CD4-positive, alpha-beta T cell (primary cell): ENCODE data around the gene TXNIP. TPM values are rescaled to one million over a fixed set of nuclear protein-coding genes. Genes with fewer than 3 reads are reported as not detected.

Source experiments
- ATAC-seq: fragments of 200-7000 bp; cut with Tn5 transposase; one replicate; pipeline ENCODE4 v1.10.0; 2022; ENCODE audit warnings: mild to moderate bottlenecking; ENCODE audit not compliant: poor library complexity
- CTCF ChIA-PET: fragments of 350-600 bp; sonication (Branson Sonifier 250); formaldehyde crosslinking; loops from one replicate; lab custom pipeline; 2021; ENCODE audit warnings: antibody characterized with exemption, inconsistent platforms; lab: Charles Lee
- POLR2A ChIA-PET: fragments of 350-600 bp; sonication (Branson Sonifier 250); formaldehyde crosslinking; loops from one replicate; lab custom pipeline; 2021; ENCODE audit warnings: antibody characterized with exemption, inconsistent platforms; lab: Charles Lee
- DNase-seq, 14 experiments: peaks; one replicate each; pipeline ENCODE4 v3.0.0-alpha.2; 2013 to 2020; ENCODE audit warnings: mixed read lengths in 2 of 14
- H3K27ac ChIP-seq, 2 donors: one replicate each; pipeline versions ENCODE4 v1.5.1 to v1.7.0; 2013; ENCODE audit warnings: low read length in 2 of 2, low read depth in 1 of 2, mild to moderate bottlenecking in 1 of 2
- H3K27me3 ChIP-seq, 2 experiments: 1 replicate in 1 of 2; 2 replicates in 1 of 2; pipeline versions ENCODE4 v1.6.1 to v1.7.0; 2013; ENCODE audit warnings: low read length in 2 of 2, control low read depth in 1 of 2, mild to moderate bottlenecking in 1 of 2, moderate library complexity in 1 of 2; ENCODE audit not compliant: insufficient read depth in 2 of 2, control insufficient read depth in 1 of 2
- H3K36me3 ChIP-seq: one replicate; pipeline ENCODE4 v1.6.1; 2013; ENCODE audit warnings: low read length, control low read depth; ENCODE audit not compliant: insufficient read depth
- H3K4me1 ChIP-seq: one replicate; pipeline ENCODE4 v1.6.1; 2013; ENCODE audit warnings: low read length, control low read depth; ENCODE audit not compliant: insufficient read depth
- H3K4me3 ChIP-seq: one replicate; pipeline ENCODE4 v1.5.1; 2013; ENCODE audit warnings: mild to moderate bottlenecking, low read length, moderate library complexity
- H3K9me3 ChIP-seq, 2 experiments: 1 replicate in 1 of 2; 2 replicates in 1 of 2; pipeline versions ENCODE4 v1.6.1 to v1.7.0; 2013; ENCODE audit warnings: low read length in 2 of 2, mild to moderate bottlenecking in 2 of 2, control low read depth in 1 of 2, moderate library complexity in 1 of 2; ENCODE audit not compliant: control insufficient read depth in 1 of 2, insufficient read depth in 1 of 2
- H3K27ac Mint-ChIP-seq: one replicate; pipeline ENCODE4 v1.8.0; 2020; ENCODE audit warnings: mixed read lengths
- H3K27me3 Mint-ChIP-seq: one replicate; pipeline ENCODE4 v1.8.0; 2021; ENCODE audit warnings: mixed read lengths
- H3K36me3 Mint-ChIP-seq: one replicate; pipeline ENCODE4 v1.8.0; 2021; ENCODE audit warnings: low read depth, mixed read lengths
- H3K4me1 Mint-ChIP-seq: one replicate; pipeline ENCODE4 v1.8.0; 2021; ENCODE audit warnings: low read depth, mixed read lengths
- H3K4me3 Mint-ChIP-seq: one replicate; pipeline ENCODE4 v1.8.0; 2020; ENCODE audit warnings: mild to moderate bottlenecking, mixed read lengths
- H3K9me3 Mint-ChIP-seq: one replicate; pipeline ENCODE4 v1.8.0; 2020; ENCODE audit warnings: mixed read lengths
- CTCF ChIP-seq: fragments of 200-600 bp; IDR thresholded peaks from one replicate; pipeline ENCODE4 v1.8.0; 2022; ENCODE audit warnings: antibody characterized with exemption, mild to moderate bottlenecking
- intact Hi-C, 2 experiments: fragments of 100-400 bp; cut with DNase I in 1 of 2; cut with micrococcal nuclease in 1 of 2; formaldehyde crosslinking; loops; one replicate each; pipeline versions ENCODE4 v1.15.1 to v1.9.0; 2023 to 2025; cut with DNase I, micrococcal nuclease
- total RNA-seq, 174 experiments: library from RNA in 2 of 174; stranded (reverse) in 2 of 174; gene quantifications; one replicate each; pipeline ENCODE4 v1.2.3 and lab custom pipeline; 2021 to 2026

TXNIP gene
- total RNA-seq, 2 experiments from 2014 or later: 1,317 to 1,358 TPM

GRCh38 chr1:145961425-145962156 lies 34.8 kb downstream of the TXNIP start:
- intact Hi-C loops: loop anchor here in 1 of 2 experiments (5.0 kb wide), 1 partner anchor 36 kb away; the partner anchor contains the start of gene TXNIP
- Mint-ChIP-seq H3K4me1 (peaks cover 67% of the 10 kb centered on the region), H3K27ac (peak overlapping the region; percentile 94), H3K4me3 (peak overlapping the region; percentile 95), H3K27me3 (no peaks in the 10 kb centered on the region), H3K9me3 (no peaks in the 10 kb centered on the region), H3K36me3 (peaks cover 14% of the 10 kb centered on the region)
- H3K27me3 ChIP-seq: no peaks in the 10 kb centered on the region
- H3K27ac ChIP-seq: no peak overlapping the region
- peak in 10 of 14 experiments; percentile 20 to 71 (median 38) for DNase-seq
- ChIA-PET POLR2A (interaction anchor here (0.9 to 6.2 kb wide), 9 partner anchors 18 to 116 kb away, joined by 3 to 154 read pairs (median 44); partner anchors contain the start of genes NUDT17, PEX11B, PIAS3 and RBM8A), CTCF (interaction anchor here (1.8 kb wide), 1 partner anchor 16 kb away, joined by 5 read pairs; no protein-coding TSS in a partner anchor)
- no peaks in the 10 kb centered on the region for H3K9me3 ChIP-seq
- no peak for TF ChIP-seq CTCF
- H3K4me1 ChIP-seq: peaks cover 63% of the 10 kb centered on the region
- no peaks in the 10 kb centered on the region for H3K36me3 ChIP-seq
- H3K4me3 ChIP-seq: peak overlapping the region; percentile 72
- no peak for ATAC-seq

GRCh38 chr1:145961109-145961424 lies 35.3 kb downstream of the TXNIP start:
- DNase-seq (peak in 2 of 14 experiments; percentile 30 to 40), ATAC-seq (no peak)
- Histone ChIP-seq H3K4me1 (peaks cover 62% of the 10 kb centered on the region), H3K9me3 (no peaks in the 10 kb centered on the region), H3K27ac (peak overlapping the region; percentile 25 to 63), H3K36me3 (no peaks in the 10 kb centered on the region), H3K27me3 (no peaks in the 10 kb centered on the region), H3K4me3 (peak overlapping the region; percentile 72)
- no peak for TF ChIP-seq CTCF
- Mint-ChIP-seq H3K9me3 (no peaks in the 10 kb centered on the region), H3K27ac (peak overlapping the region; percentile 87), H3K36me3 (peaks cover 14% of the 10 kb centered on the region), H3K27me3 (no peaks in the 10 kb centered on the region), H3K4me3 (peak overlapping the region; percentile 95), H3K4me1 (peaks cover 72% of the 10 kb centered on the region)
- intact Hi-C loops: loop anchor here in 1 of 2 experiments (5.0 kb wide), 1 partner anchor 36 kb away; the partner anchor contains the start of gene TXNIP
- POLR2A ChIA-PET: interaction anchor here (0.9 to 8.8 kb wide), 7 partner anchors 27 to 102 kb away, joined by 3 to 213 read pairs (median 44); partner anchors contain the start of genes PEX11B, PIAS3 and RBM8A
- CTCF ChIA-PET: interaction anchor here (1.1 to 1.8 kb wide), 2 partner anchors 16 to 34 kb away, joined by 5 to 7 read pairs; partner anchors contain the start of gene RBM8A

GRCh38 chr1:145960468-145961108 lies 35.8 kb downstream of the TXNIP start:
- DNase-seq: peak in 11 of 14 experiments; percentile 30 to 71 (median 51)
- H3K27ac ChIP-seq: peak overlapping the region; percentile 25 to 63
- peak overlapping the region; percentile 95 for H3K4me3 Mint-ChIP-seq
- H3K9me3 ChIP-seq: no peaks in the 10 kb centered on the region
- H3K4me3 ChIP-seq: peak overlapping the region; percentile 72
- ATAC-seq: no peak
- H3K27ac Mint-ChIP-seq: peak overlapping the region; percentile 87
- POLR2A ChIA-PET: interaction anchor here (0.7 to 8.8 kb wide), 5 partner anchors 19 to 43 kb away, joined by 3 to 213 read pairs (median 4); partner anchors contain the start of genes PEX11B and RBM8A
- intact Hi-C loops: loop anchor here in 1 of 2 experiments (5.0 kb wide), 1 partner anchor 37 kb away; the partner anchor contains the start of gene TXNIP
- no peaks in the 10 kb centered on the region for H3K27me3 Mint-ChIP-seq
- peaks cover 77% of the 10 kb centered on the region for H3K4me1 Mint-ChIP-seq
- H3K36me3 ChIP-seq: no peaks in the 10 kb centered on the region
- H3K27me3 ChIP-seq: no peaks in the 10 kb centered on the region
- peaks cover 65% of the 10 kb centered on the region for H3K4me1 ChIP-seq
- TF ChIP-seq CTCF: no peak
- peaks cover 14% of the 10 kb centered on the region for H3K36me3 Mint-ChIP-seq
- CTCF ChIA-PET: interaction anchor here (1.1 kb wide), 1 partner anchor 34 kb away, joined by 7 read pairs; the partner anchor contains the start of gene RBM8A
- H3K9me3 Mint-ChIP-seq: no peaks in the 10 kb centered on the region
